IMR-90 (cell line): ENCODE measurements around the gene PSAP.

Source experiments
- BHLHE40 ChIP-seq: fragments of 150-350 bp; IDR thresholded peaks from 2 replicates; pipeline ENCODE4 v1.6.1; 2016; ENCODE audit warnings: mild to moderate bottlenecking, low read depth, low read length
- CEBPB ChIP-seq: IDR thresholded peaks from 2 replicates; pipeline ENCODE4 v1.6.1; 2012; ENCODE audit warnings: low read depth, low read length, improper control_type of control experiment
- CHD1 ChIP-seq: IDR thresholded peaks from 2 replicates; pipeline ENCODE4 v1.6.1; 2012; ENCODE audit warnings: low read depth, low read length, improper control_type of control experiment
- CTCF ChIP-seq: conservative IDR thresholded peaks from 2 replicates; pipeline ENCODE4 v1.5.1; 2012; ENCODE audit warnings: mild to moderate bottlenecking, low read depth, low read length, improper control_type of control experiment
- MAFK ChIP-seq: IDR thresholded peaks from 2 replicates; pipeline ENCODE4 v1.6.1; 2012; ENCODE audit warnings: low read depth, low read length, improper control_type of control experiment
- MAZ ChIP-seq: IDR thresholded peaks from 2 replicates; pipeline ENCODE4 v1.6.1; 2012; ENCODE audit warnings: low read depth, mild to moderate bottlenecking, low read length, improper control_type of control experiment, moderate library complexity, borderline replicate concordance
- MXI1 ChIP-seq: IDR thresholded peaks from 2 replicates; pipeline ENCODE4 v1.6.1; 2012; ENCODE audit warnings: low read depth, mild to moderate bottlenecking, low read length, moderate library complexity, borderline replicate concordance
- POLR2A ChIP-seq: IDR thresholded peaks from 2 replicates; pipeline ENCODE4 v1.6.1; 2012; ENCODE audit warnings: mild to moderate bottlenecking, low read depth, low read length
- USF2 ChIP-seq: fragments of 150-350 bp; IDR thresholded peaks from 2 replicates; pipeline ENCODE4 v1.6.1; 2017; ENCODE audit warnings: mild to moderate bottlenecking, antibody characterized with exemption, low read length, low read depth

- TF ChIP-seq CTCF, result no peak
- no peak for TF ChIP-seq CEBPB
- TF ChIP-seq BHLHE40, result no peak
- TF ChIP-seq CHD1, result no peak
- TF ChIP-seq POLR2A, result no peak
- TF ChIP-seq MAZ, result no peak
- TF ChIP-seq USF2, result no peak
- no peak for TF ChIP-seq MXI1
- no peak for TF ChIP-seq MAFK
These were observed 60.2 kb downstream of the PSAP start for GRCh38 chr10:71790749-71791440.
